Smooth muscle cell (in vitro differentiated cells): Measurements from ENCODE around the gene ALOX5AP. TPM values are rescaled to one million over a fixed set of nuclear protein-coding genes. Genes with fewer than 3 reads are reported as not detected.
A peak's percentile ranks its signal among the peaks of the same experiment; 100 is the strongest.

Experiments
- DNase-seq: peaks from one replicate; lab custom pipeline; 2025; ENCODE audit not compliant: unreplicated experiment; lab: John Stamatoyannopoulos, UW
- H2AFZ ChIP-seq: fragments of 200-600 bp; sonication (generic); 2 replicates; pipeline ENCODE4 v1.6.0; 2016; ENCODE audit warnings: antibody characterized with exemption, low read depth, mild to moderate bottlenecking
- H3F3A ChIP-seq: fragments of 200-600 bp; sonication (generic); 2 replicates; pipeline ENCODE4 v1.6.0; 2017; ENCODE audit warnings: antibody characterized with exemption, low read depth
- H3K27ac ChIP-seq: fragments of 200-600 bp; sonication (generic); 2 replicates; pipeline ENCODE4 v1.5.1; 2016; ENCODE audit warnings: low read depth, mild to moderate bottlenecking
- H3K27me3 ChIP-seq: fragments of 200-600 bp; sonication (generic); 2 replicates; pipeline ENCODE4 v1.6.1; 2016; ENCODE audit warnings: low read depth, mild to moderate bottlenecking
- H3K36me3 ChIP-seq: fragments of 200-600 bp; sonication (generic); 2 replicates; pipeline ENCODE4 v1.5.1; 2016; ENCODE audit warnings: low read depth
- H3K4me1 ChIP-seq: fragments of 200-600 bp; sonication (generic); 2 replicates; pipeline ENCODE4 v1.5.1; 2016; ENCODE audit warnings: low read depth
- H3K4me2 ChIP-seq: fragments of 200-600 bp; sonication (generic); 2 replicates; pipeline ENCODE4 v1.6.0; 2016; ENCODE audit warnings: mild to moderate bottlenecking
- H3K4me3 ChIP-seq: fragments of 200-600 bp; sonication (generic); 2 replicates; pipeline ENCODE4 v1.5.1; 2016; ENCODE audit warnings: mild to moderate bottlenecking
- H3K79me2 ChIP-seq: fragments of 200-600 bp; sonication (generic); 2 replicates; pipeline ENCODE4 v1.6.0; 2016; ENCODE audit warnings: low read depth, mild to moderate bottlenecking
- H3K9ac ChIP-seq: fragments of 200-600 bp; sonication (generic); 2 replicates; pipeline ENCODE4 v1.6.0; 2016; ENCODE audit warnings: low read depth
- H3K9me3 ChIP-seq: fragments of 200-600 bp; sonication (generic); replicated peaks from 2 replicates; pipeline ENCODE4 v1.5.1; 2016; ENCODE audit warnings: low read depth
- H4K20me1 ChIP-seq: fragments of 200-600 bp; sonication (generic); 2 replicates; pipeline ENCODE4 v1.6.0; 2016; ENCODE audit warnings: low read depth
- WGBS: methylation state at CpG from one replicate; pipeline ENCODE4 v1.1.7; 2016; ENCODE audit warnings: low lambda C conversion rate; 5-methylcytosine and 5-hydroxymethylcytosine counted together
- polyA plus RNA-seq: library from polyadenylated mRNA; unstranded; fragments of >200 nt; fragmentation: Nextera tagmentation; extraction: Ambion mirVana; gene quantifications from 2 replicates; pipeline ENCODE4 v1.2.1, GENCODE V29; 2016
- total RNA-seq: library from RNA; depleted of rRNA; stranded (reverse); fragments of >200 nt; gene quantifications from 2 replicates; pipeline ENCODE4 v1.2.3, GENCODE V29; 2014
- TF ChIP-seq, protein P1 (sequence below): fragments of 200-600 bp; sonication (generic); IDR thresholded peaks from 2 replicates; pipeline ENCODE4 v1.5.1; 2017; ENCODE audit warnings: borderline replicate concordance, mild to moderate bottlenecking, antibody characterized with exemption; ENCODE audit not compliant: insufficient read depth, poor library complexity, severe bottlenecking

The ALOX5AP gene
- total and polyA plus RNA-seq, 2 experiments from 2014 or later: 0.22 TPM; not detected in 1

DNA sequence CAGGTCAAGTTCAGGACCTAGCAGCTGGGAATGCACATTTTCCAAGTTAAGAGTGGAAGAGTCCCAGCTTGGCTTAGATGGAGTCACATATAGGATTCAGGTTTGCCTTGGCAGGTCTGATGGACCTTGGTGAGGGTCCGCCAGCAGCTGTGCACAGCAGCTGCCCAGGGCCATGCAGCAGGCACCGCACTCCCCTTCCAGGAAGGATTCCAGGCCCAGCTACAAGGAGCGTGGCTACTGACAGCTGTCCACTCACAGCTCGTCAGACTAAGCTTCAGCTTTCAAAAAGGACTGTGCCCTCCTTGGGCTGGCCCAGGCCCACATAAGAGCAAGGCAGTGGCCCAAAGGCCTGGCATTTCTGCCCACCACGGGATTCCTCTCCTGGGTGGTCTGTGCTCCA lies 68.4 kb downstream of the ALOX5AP start:
- WGBS: 88% methylated on average over 5 of the region's 5 CpGs
- Histone ChIP-seq H3F3A (peaks cover 14% of the 10 kb centered on the region), H3K4me3 (no peak overlapping the region), H2AFZ (no peak overlapping the region), H3K4me1 (peaks cover 14% of the 10 kb centered on the region), H4K20me1 (no peaks in the 10 kb centered on the region), H3K27me3 (no peaks in the 10 kb centered on the region), H3K9ac (no peak overlapping the region), H3K27ac (no peak overlapping the region), H3K4me2 (no peak overlapping the region), H3K9me3 (no peaks in the 10 kb centered on the region), H3K36me3 (no peaks in the 10 kb centered on the region), H3K79me2 (no peaks in the 10 kb centered on the region)
- TF ChIP-seq, protein P1, sequence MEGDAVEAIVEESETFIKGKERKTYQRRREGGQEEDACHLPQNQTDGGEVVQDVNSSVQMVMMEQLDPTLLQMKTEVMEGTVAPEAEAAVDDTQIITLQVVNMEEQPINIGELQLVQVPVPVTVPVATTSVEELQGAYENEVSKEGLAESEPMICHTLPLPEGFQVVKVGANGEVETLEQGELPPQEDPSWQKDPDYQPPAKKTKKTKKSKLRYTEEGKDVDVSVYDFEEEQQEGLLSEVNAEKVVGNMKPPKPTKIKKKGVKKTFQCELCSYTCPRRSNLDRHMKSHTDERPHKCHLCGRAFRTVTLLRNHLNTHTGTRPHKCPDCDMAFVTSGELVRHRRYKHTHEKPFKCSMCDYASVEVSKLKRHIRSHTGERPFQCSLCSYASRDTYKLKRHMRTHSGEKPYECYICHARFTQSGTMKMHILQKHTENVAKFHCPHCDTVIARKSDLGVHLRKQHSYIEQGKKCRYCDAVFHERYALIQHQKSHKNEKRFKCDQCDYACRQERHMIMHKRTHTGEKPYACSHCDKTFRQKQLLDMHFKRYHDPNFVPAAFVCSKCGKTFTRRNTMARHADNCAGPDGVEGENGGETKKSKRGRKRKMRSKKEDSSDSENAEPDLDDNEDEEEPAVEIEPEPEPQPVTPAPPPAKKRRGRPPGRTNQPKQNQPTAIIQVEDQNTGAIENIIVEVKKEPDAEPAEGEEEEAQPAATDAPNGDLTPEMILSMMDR: no peak
- DNase-seq: no peak

DNA sequence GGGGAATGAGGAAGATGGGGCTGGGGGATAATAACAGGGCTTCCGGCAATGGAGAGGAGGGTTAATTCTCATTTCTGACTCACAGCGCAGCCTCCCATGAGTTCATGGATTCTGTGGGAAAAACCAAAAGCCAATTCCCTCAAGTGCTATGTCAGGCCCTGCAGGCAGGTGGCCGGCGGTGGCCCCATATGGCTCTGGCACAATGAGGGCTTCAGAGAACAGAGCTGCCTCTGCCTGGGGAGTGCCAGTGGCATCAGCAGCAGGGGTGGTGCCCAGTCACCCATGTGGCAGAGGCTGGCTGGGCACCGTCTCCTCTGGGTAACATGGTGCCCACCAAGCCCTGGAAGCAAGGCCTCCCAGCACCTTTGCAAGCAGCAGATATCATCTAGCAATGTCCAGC lies 69.1 kb downstream of the ALOX5AP start:
- Histone ChIP-seq H4K20me1 (no peaks in the 10 kb centered on the region), H3K36me3 (no peaks in the 10 kb centered on the region), H3K27me3 (no peaks in the 10 kb centered on the region), H3K27ac (no peak overlapping the region), H3F3A (peaks cover 14% of the 10 kb centered on the region), H3K79me2 (no peaks in the 10 kb centered on the region), H2AFZ (no peak overlapping the region), H3K9me3 (no peaks in the 10 kb centered on the region), H3K4me3 (no peak overlapping the region), H3K4me1 (peaks cover 7% of the 10 kb centered on the region), H3K4me2 (no peak overlapping the region), H3K9ac (no peak overlapping the region)
- no peak for DNase-seq
- 84% methylated on average over 5 of the region's 5 CpGs for WGBS
- TF ChIP-seq, protein P1: no peak

GRCh38 chr13:30805132-30805537 lies 69.8 kb downstream of the ALOX5AP start:
- Histone ChIP-seq H4K20me1 (no peaks in the 10 kb centered on the region), H3K9ac (no peak overlapping the region), H3F3A (peaks cover 14% of the 10 kb centered on the region), H3K79me2 (no peaks in the 10 kb centered on the region), H3K27me3 (no peaks in the 10 kb centered on the region), H3K27ac (peak overlapping the region; percentile 88), H3K9me3 (no peaks in the 10 kb centered on the region), H3K36me3 (no peaks in the 10 kb centered on the region), H3K4me2 (peak overlapping the region; percentile 19), H2AFZ (peak overlapping the region; percentile 62), H3K4me3 (no peak overlapping the region), H3K4me1 (peaks cover 4% of the 10 kb centered on the region)
- 84% methylated on average over 4 of the region's 4 CpGs for WGBS
- TF ChIP-seq, protein P1: no peak
- DNase-seq: no peak

DNA sequence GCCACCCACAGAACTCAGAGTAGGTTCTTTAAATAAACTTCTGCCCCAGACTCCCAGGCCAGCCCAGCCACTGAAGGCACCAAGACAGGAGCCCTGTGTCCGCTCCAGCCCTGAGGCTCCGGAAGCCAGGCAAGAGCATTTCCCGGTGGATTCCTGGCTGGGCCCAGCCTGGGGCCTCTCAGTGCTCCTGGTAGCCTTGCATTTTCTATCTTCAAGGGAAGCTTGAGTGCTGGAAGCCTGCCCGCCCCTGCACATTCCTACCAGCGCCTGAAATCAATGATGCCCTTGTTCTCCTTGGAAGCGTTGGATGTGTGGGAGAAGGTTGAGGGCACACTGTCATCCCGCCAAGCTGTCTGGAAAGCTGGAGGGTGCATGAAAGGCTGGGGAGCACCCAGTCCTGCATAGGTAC lies 70.3 kb downstream of the ALOX5AP start:
- WGBS: 7% methylated on average over 7 of the region's 7 CpGs
- H4K20me1 ChIP-seq: no peaks in the 10 kb centered on the region
- peaks cover 14% of the 10 kb centered on the region for H3F3A ChIP-seq
- H2AFZ ChIP-seq: peak overlapping the region; percentile 62
- peaks cover 4% of the 10 kb centered on the region for H3K4me1 ChIP-seq
- H3K4me3 ChIP-seq: no peak overlapping the region
- TF ChIP-seq, protein P1: no peak
- H3K27me3 ChIP-seq: no peaks in the 10 kb centered on the region
- H3K4me2 ChIP-seq: peak overlapping the region; percentile 19
- peak overlapping the region; percentile 36 for H3K9ac ChIP-seq
- H3K27ac ChIP-seq: peak overlapping the region; percentile 88
- H3K79me2 ChIP-seq: no peaks in the 10 kb centered on the region
- no peaks in the 10 kb centered on the region for H3K9me3 ChIP-seq
- DNase-seq: peak; percentile 13
- H3K36me3 ChIP-seq: no peaks in the 10 kb centered on the region
